IMR-90 (cell line): ENCODE measurements around the gene ACADS. TPM values are rescaled to one million over a fixed set of nuclear protein-coding genes. Genes with fewer than 3 reads are reported as not detected.

ENCODE experiments used
- ATAC-seq: fragments of 200-7000 bp; cut with Tn5 transposase; 2 replicates; pipeline ENCODE4 v1.9.1; 2020; ENCODE audit warnings: low read depth, mild to moderate bottlenecking, moderate library complexity
- BruUV-seq: library from RNA; stranded (reverse); fragments of 400-500 nt; replicated peaks from 2 replicates; lab custom pipeline; 2021; lab: Mats Ljungman, UMichigan
- CTCF ChIA-PET: fragments of 300-600 bp; formaldehyde crosslinking; extraction: SDS; loops from one replicate; lab custom pipeline; 2021; ENCODE audit warnings: antibody characterized with exemption; lab: Yijun Ruan, JAX
- POLR2A ChIA-PET: fragments of 300-600 bp; sonication (Branson Sonifier 250); formaldehyde crosslinking; loops from one replicate; lab custom pipeline; 2022; ENCODE audit warnings: antibody characterized with exemption; ENCODE audit not compliant: unreplicated experiment; lab: Charles Lee
- DNase-seq: peaks from one replicate; pipeline ENCODE4 v3.0.0; 2013
- H2AFZ ChIP-seq: replicated peaks from 2 replicates; pipeline ENCODE3; 2013; ENCODE audit warnings: low read length, mild to moderate bottlenecking; ENCODE audit not compliant: poor library complexity
- H2AK5ac ChIP-seq: 2 replicates; pipeline ENCODE4 v1.6.1; 2013; ENCODE audit warnings: low read depth, low read length, inconsistent platforms
- H2AK9ac ChIP-seq: replicated peaks from 2 replicates; pipeline ENCODE3; 2013; ENCODE audit warnings: mild to moderate bottlenecking, low read depth, low read length, moderate library complexity; ENCODE audit not compliant: poor library complexity
- H2BK120ac ChIP-seq: 2 replicates; pipeline ENCODE4 v1.6.1; 2013; ENCODE audit warnings: low read depth, low read length, inconsistent platforms
- H2BK15ac ChIP-seq: 3 replicates; pipeline ENCODE4 v1.6.1; 2013; ENCODE audit warnings: low read depth, low read length, inconsistent platforms
- H2BK20ac ChIP-seq: 2 replicates; pipeline ENCODE4 v1.6.1; 2013; ENCODE audit warnings: low read depth, mild to moderate bottlenecking, inconsistent platforms, low read length, moderate library complexity
- H2BK5ac ChIP-seq: 2 replicates; pipeline ENCODE4 v1.6.1; 2013; ENCODE audit warnings: mild to moderate bottlenecking, low read depth, low read length, inconsistent platforms; ENCODE audit not compliant: poor library complexity, severe bottlenecking
- H3K14ac ChIP-seq: replicated peaks from 2 replicates; pipeline ENCODE4 v1.6.1; 2013; ENCODE audit warnings: low read depth, low read length, inconsistent platforms
- H3K18ac ChIP-seq: 2 replicates; pipeline ENCODE4 v1.6.1; 2013; ENCODE audit warnings: low read depth, low read length, control low read depth
- H3K23ac ChIP-seq: 2 replicates; pipeline ENCODE4 v1.6.1; 2013; ENCODE audit warnings: low read depth, low read length, inconsistent platforms
- H3K27ac ChIP-seq: 2 replicates; pipeline ENCODE4 v1.5.1; 2013; ENCODE audit warnings: mild to moderate bottlenecking, control low read depth, low read length; ENCODE audit not compliant: insufficient read depth
- H3K27me3 ChIP-seq: 2 replicates; pipeline ENCODE4 v1.6.1; 2013; ENCODE audit warnings: low read length; ENCODE audit not compliant: control insufficient read depth, insufficient read depth
- H3K36me3 ChIP-seq: 2 replicates; pipeline ENCODE4 v1.6.1; 2013; ENCODE audit warnings: low read length, mixed read lengths; ENCODE audit not compliant: control insufficient read depth, insufficient read depth
- H3K4ac ChIP-seq: 2 replicates; pipeline ENCODE4 v1.6.1; 2013; ENCODE audit warnings: low read depth, low read length, inconsistent platforms
- H3K4me1 ChIP-seq: 2 replicates; pipeline ENCODE4 v1.6.1; 2013; ENCODE audit warnings: low read length, mixed read lengths; ENCODE audit not compliant: control insufficient read depth, insufficient read depth
- H3K4me2 ChIP-seq: 2 replicates; pipeline ENCODE4 v1.6.1; 2013; ENCODE audit warnings: low read depth, mild to moderate bottlenecking, control low read depth, low read length, moderate library complexity
- H3K4me3 ChIP-seq: 2 replicates; pipeline ENCODE4 v1.5.1; 2013; ENCODE audit warnings: low read depth, mild to moderate bottlenecking, control low read depth, low read length, moderate library complexity; ENCODE audit not compliant: insufficient read depth
- H3K56ac ChIP-seq: 2 replicates; pipeline ENCODE4 v1.6.1; 2013; ENCODE audit warnings: low read length, inconsistent platforms; ENCODE audit not compliant: insufficient read depth; ENCODE audit errors: extremely low read depth
- H3K79me1 ChIP-seq, 2 experiments: 2 replicates each; pipeline ENCODE4 v1.6.1; 2013; ENCODE audit warnings: low read length in 2 of 2, inconsistent platforms in 1 of 2, low read depth in 1 of 2
- H3K9ac ChIP-seq: 2 replicates; pipeline ENCODE4 v1.6.1; 2013; ENCODE audit warnings: low read depth, low read length, control low read depth
- H3K9me1 ChIP-seq: 2 replicates; pipeline ENCODE4 v1.6.1; 2013; ENCODE audit warnings: low read length, inconsistent platforms; ENCODE audit not compliant: insufficient read depth
- H3K9me3 ChIP-seq: 2 replicates; pipeline ENCODE4 v1.6.1; 2013; ENCODE audit warnings: low read length; ENCODE audit not compliant: control insufficient read depth, insufficient read depth
- H4K20me1 ChIP-seq: 2 replicates; pipeline ENCODE4 v1.6.1; 2013; ENCODE audit warnings: low read length, inconsistent platforms; ENCODE audit not compliant: insufficient read depth
- H4K5ac ChIP-seq: 2 replicates; pipeline ENCODE4 v1.6.1; 2013; ENCODE audit warnings: mild to moderate bottlenecking, low read depth, low read length, control low read depth
- H4K8ac ChIP-seq, 2 experiments: 2 replicates each; pipeline ENCODE4 v1.6.1; 2013; ENCODE audit warnings: low read depth in 2 of 2, low read length in 2 of 2, control low read depth in 1 of 2, inconsistent platforms in 1 of 2
- H4K91ac ChIP-seq: 2 replicates; pipeline ENCODE4 v1.6.1; 2013; ENCODE audit warnings: low read depth, low read length, inconsistent platforms; ENCODE audit not compliant: insufficient read depth
- BHLHE40 ChIP-seq: fragments of 150-350 bp; IDR thresholded peaks from 2 replicates; pipeline ENCODE4 v1.6.1; 2016; ENCODE audit warnings: mild to moderate bottlenecking, low read depth, low read length
- CEBPB ChIP-seq: IDR thresholded peaks from 2 replicates; pipeline ENCODE4 v1.6.1; 2012; ENCODE audit warnings: low read depth, low read length, improper control_type of control experiment
- CHD1 ChIP-seq: IDR thresholded peaks from 2 replicates; pipeline ENCODE4 v1.6.1; 2012; ENCODE audit warnings: low read depth, low read length, improper control_type of control experiment
- CTCF ChIP-seq: conservative IDR thresholded peaks from 2 replicates; pipeline ENCODE4 v1.5.1; 2012; ENCODE audit warnings: mild to moderate bottlenecking, low read depth, low read length, improper control_type of control experiment
- ELK1 ChIP-seq: fragments of 150-350 bp; IDR thresholded peaks from 2 replicates; pipeline ENCODE4 v1.6.1; 2016; ENCODE audit warnings: low read depth, mild to moderate bottlenecking, low read length, moderate library complexity, borderline replicate concordance
- FOS ChIP-seq: fragments of 150-350 bp; IDR thresholded peaks from 2 replicates; pipeline ENCODE4 v1.6.1; 2016; ENCODE audit warnings: low read depth, low read length
- MAFK ChIP-seq: IDR thresholded peaks from 2 replicates; pipeline ENCODE4 v1.6.1; 2012; ENCODE audit warnings: low read depth, low read length, improper control_type of control experiment
- MAZ ChIP-seq: IDR thresholded peaks from 2 replicates; pipeline ENCODE4 v1.6.1; 2012; ENCODE audit warnings: low read depth, mild to moderate bottlenecking, low read length, improper control_type of control experiment, moderate library complexity, borderline replicate concordance
- MXI1 ChIP-seq: IDR thresholded peaks from 2 replicates; pipeline ENCODE4 v1.6.1; 2012; ENCODE audit warnings: low read depth, mild to moderate bottlenecking, low read length, moderate library complexity, borderline replicate concordance
- NFE2L2 ChIP-seq: fragments of 150-350 bp; IDR thresholded peaks from 2 replicates; pipeline ENCODE4 v1.6.1; 2016; ENCODE audit warnings: low read depth, mild to moderate bottlenecking, low read length
- POLR2A ChIP-seq: IDR thresholded peaks from 2 replicates; pipeline ENCODE4 v1.6.1; 2012; ENCODE audit warnings: mild to moderate bottlenecking, low read depth, low read length
- RAD21 ChIP-seq: IDR thresholded peaks from 2 replicates; pipeline ENCODE4 v1.6.1; 2012; ENCODE audit warnings: low read length, improper control_type of control experiment
- RCOR1 ChIP-seq: IDR thresholded peaks from 2 replicates; pipeline ENCODE4 v1.6.1; 2012; ENCODE audit warnings: mild to moderate bottlenecking, low read length, improper control_type of control experiment; ENCODE audit not compliant: insufficient replicate concordance
- RFX5 ChIP-seq: IDR thresholded peaks from 2 replicates; pipeline ENCODE4 v1.8.0; 2012; ENCODE audit warnings: low read depth, mild to moderate bottlenecking, low read length, moderate library complexity
- SMC3 ChIP-seq: fragments of 150-350 bp; IDR thresholded peaks from 2 replicates; pipeline ENCODE4 v1.6.1; 2016; ENCODE audit warnings: low read depth, mild to moderate bottlenecking, antibody characterized with exemption, low read length, moderate library complexity
- USF2 ChIP-seq: fragments of 150-350 bp; IDR thresholded peaks from 2 replicates; pipeline ENCODE4 v1.6.1; 2017; ENCODE audit warnings: mild to moderate bottlenecking, antibody characterized with exemption, low read length, low read depth
- WGBS, 2 experiments: methylation state at CpG; one replicate each; pipeline versions ENCODE4 v1.1.5 to v1.1.7; 2013; ENCODE audit warnings: missing lambda C conversion rate in 2 of 2; ENCODE audit not compliant: insufficient read length in 1 of 2; ENCODE audit errors: extremely low coverage in 2 of 2; 5-methylcytosine and 5-hydroxymethylcytosine counted together
- dilution Hi-C: fragments of 300-500 bp; cut with HindIII; formaldehyde crosslinking; loops from one replicate; pipeline ENCODE4 v1.14.3; 2018; ENCODE audit warnings: low sequenced_read_pairs; ENCODE audit not compliant: unreplicated experiment
- in situ Hi-C: fragments of 300-500 bp; cut with MboI; formaldehyde crosslinking; loops from 3 replicates; pipeline ENCODE4 v1.14.3; 2019; ENCODE audit warnings: low sequenced_read_pairs, inconsistent platforms, mixed read lengths
- intact Hi-C: fragments of 100-400 bp; cut with micrococcal nuclease; formaldehyde crosslinking; loops from 2 replicates; pipeline ENCODE4 v1.10.0; 2022
- polyA plus RNA-seq, 3 experiments: library from polyadenylated mRNA; depleted of rRNA; stranded (reverse); fragments of >200 nt; gene quantifications; 2 replicates each; pipeline ENCODE4 v1.2.3, GENCODE V29; 2012; ENCODE audit warnings: low replicate concordance in 1 of 3
- total RNA-seq: library from RNA; depleted of rRNA; stranded (reverse); fragments of >200 nt; gene quantifications from 2 replicates; pipeline ENCODE4 v1.2.3, GENCODE V29; 2012

The ACADS gene
- total and polyA plus RNA-seq, 2 of the 4 experiments (the other 2 are of a cell fraction): 2.9 to 5.5 TPM

- intact Hi-C loops: no loop called here
- H2AK9ac ChIP-seq: no peak overlapping the region
- dilution Hi-C loops: no loop called here
Observed at GRCh38 chr12:120787889-120788288, 62.3 kb downstream of the ACADS start.

More at GRCh38 chr12:120787889-120788288, 62.3 kb downstream of the ACADS start:
- H2AFZ ChIP-seq: no peak overlapping the region
- peaks cover 2% of the 10 kb centered on the region; the same call in 1 of the 2 replicates for H3K4me1 ChIP-seq
- CTCF ChIA-PET: no interaction called here
- H3K4ac ChIP-seq: no peak overlapping the region
- no peak overlapping the region for H3K27ac ChIP-seq
- H3K9ac ChIP-seq: no peak overlapping the region
- H3K9me1 ChIP-seq: no peaks in the 10 kb centered on the region
- ATAC-seq (no peak), DNase-seq (no peak)
- peaks cover 4% of the 10 kb centered on the region; the same call in 1 of the 2 replicates for H3K36me3 ChIP-seq
- H4K5ac ChIP-seq: no peak overlapping the region
- H3K79me1 ChIP-seq: peaks cover 6 to 10% of the 10 kb centered on the region in 2 experiments; a peak in 1 of 4 replicates
- no peak for TF ChIP-seq MXI1
- no peak for TF ChIP-seq CHD1
- TF ChIP-seq CTCF: no peak
- TF ChIP-seq POLR2A: no peak
- TF ChIP-seq FOS: no peak
- TF ChIP-seq CEBPB: no peak
- no peak for TF ChIP-seq SMC3
- no peak for TF ChIP-seq RAD21
- TF ChIP-seq ELK1: no peak
- TF ChIP-seq USF2: no peak
- no peak for TF ChIP-seq NFE2L2
- no peak for TF ChIP-seq MAFK
- no peak for TF ChIP-seq RFX5
- TF ChIP-seq MAZ: no peak
- TF ChIP-seq RCOR1: no peak
- no peak for TF ChIP-seq BHLHE40
- no peak overlapping the region for H4K91ac ChIP-seq
- H3K4me3 ChIP-seq: no peak overlapping the region
- H2BK5ac ChIP-seq: no peak overlapping the region
- no peak overlapping the region for H2BK120ac ChIP-seq
- no CpG with 5 or more reads among the region's 3 CpGs for WGBS, 2 experiments
- no peaks in the 10 kb centered on the region for H3K9me3 ChIP-seq
- no peak overlapping the region for H3K4me2 ChIP-seq
- no peak overlapping the region for H3K14ac ChIP-seq
- H3K56ac ChIP-seq: no peak overlapping the region
- BruUV-seq: no TSS peak
- H3K23ac ChIP-seq: no peak overlapping the region
- H3K18ac ChIP-seq: no peak overlapping the region
- in situ Hi-C loops: no loop called here
- no peaks in the 10 kb centered on the region; the same call in 1 of the 2 replicates for H4K20me1 ChIP-seq
- no peak overlapping the region for H2BK15ac ChIP-seq
- no peak overlapping the region for H4K8ac ChIP-seq
- H2BK20ac ChIP-seq: no peak overlapping the region
- no peaks in the 10 kb centered on the region for H3K27me3 ChIP-seq
- H2AK5ac ChIP-seq: no peak overlapping the region
- POLR2A ChIA-PET: no interaction called here
